HEK293T (cell line): Measurements from ENCODE around the gene UNC119B.

Experiments used
- CTCF ChIA-PET: fragments of 350-600 bp; formaldehyde crosslinking; extraction: SDS; loops from one replicate; lab custom pipeline; 2021; ENCODE audit warnings: antibody characterized with exemption, inconsistent platforms; lab: Yijun Ruan, JAX
- POLR2A ChIA-PET: fragments of 350-600 bp; formaldehyde crosslinking; extraction: SDS; loops from one replicate; lab custom pipeline; 2020; ENCODE audit warnings: antibody characterized with exemption, inconsistent platforms; lab: Yijun Ruan, JAX
- DNase-seq: peaks from one replicate; pipeline ENCODE4 v3.0.0; 2012; ENCODE audit warnings: mixed read lengths; ENCODE audit errors: extremely low spot score
- ARNT ChIP-seq: fragments of 450-650 bp; IDR thresholded peaks from 2 replicates; pipeline ENCODE4 v1.6.1; 2017; ENCODE audit warnings: mild to moderate bottlenecking
- BHLHE40 ChIP-seq: fragments of 450-650 bp; IDR thresholded peaks from 2 replicates; pipeline ENCODE4 v1.6.1; 2016; ENCODE audit warnings: mild to moderate bottlenecking, moderate library complexity, borderline replicate concordance
- CTBP1 ChIP-seq: fragments of 450-650 bp; IDR thresholded peaks from 2 replicates; pipeline ENCODE4 v1.6.1; 2016; ENCODE audit warnings: borderline replicate concordance
- ELF4 ChIP-seq: fragments of 450-650 bp; IDR thresholded peaks from 2 replicates; pipeline ENCODE4 v1.6.1; 2017; ENCODE audit warnings: antibody characterized with exemption
- FOXA1 ChIP-seq: fragments of 450-650 bp; IDR thresholded peaks from 2 replicates; pipeline ENCODE4 v1.6.1; 2016; ENCODE audit warnings: mild to moderate bottlenecking
- FOXK2 ChIP-seq: fragments of 450-650 bp; IDR thresholded peaks from 2 replicates; pipeline ENCODE4 v1.6.1; 2016; ENCODE audit warnings: mild to moderate bottlenecking
- FOXM1 ChIP-seq: fragments of 450-650 bp; IDR thresholded peaks from 2 replicates; pipeline ENCODE4 v1.6.1; 2017; ENCODE audit warnings: mild to moderate bottlenecking, borderline replicate concordance
- HDGF ChIP-seq: fragments of 450-650 bp; IDR thresholded peaks from 2 replicates; pipeline ENCODE4 v1.6.1; 2017; ENCODE audit warnings: antibody characterized with exemption, borderline replicate concordance
- L3MBTL2 ChIP-seq: fragments of 450-650 bp; conservative IDR thresholded peaks from 2 replicates; pipeline ENCODE4 v1.6.1; 2016; ENCODE audit warnings: mild to moderate bottlenecking
- LEF1 ChIP-seq: fragments of 450-650 bp; IDR thresholded peaks from 2 replicates; pipeline ENCODE4 v1.6.1; 2017; ENCODE audit warnings: mild to moderate bottlenecking, borderline replicate concordance
- NFRKB ChIP-seq: fragments of 450-650 bp; IDR thresholded peaks from 2 replicates; pipeline ENCODE4 v1.6.1; 2016; ENCODE audit warnings: mild to moderate bottlenecking, moderate library complexity
- SP1 ChIP-seq: fragments of 450-650 bp; IDR thresholded peaks from 2 replicates; pipeline ENCODE4 v1.6.1; 2017
- SUZ12 ChIP-seq: fragments of 450-650 bp; IDR thresholded peaks from 2 replicates; pipeline ENCODE4 v1.6.1; 2016; ENCODE audit warnings: mild to moderate bottlenecking
- TARDBP ChIP-seq: fragments of 450-650 bp; IDR thresholded peaks from 2 replicates; pipeline ENCODE4 v1.6.1; 2016
- ZNF384 ChIP-seq: fragments of 450-650 bp; IDR thresholded peaks from 2 replicates; pipeline ENCODE4 v1.6.1; 2016
- TF ChIP-seq, protein P1 (sequence below): fragments of 450-650 bp; IDR thresholded peaks from 2 replicates; pipeline ENCODE4 v1.6.1; 2016

UNC119B gene

DNA sequence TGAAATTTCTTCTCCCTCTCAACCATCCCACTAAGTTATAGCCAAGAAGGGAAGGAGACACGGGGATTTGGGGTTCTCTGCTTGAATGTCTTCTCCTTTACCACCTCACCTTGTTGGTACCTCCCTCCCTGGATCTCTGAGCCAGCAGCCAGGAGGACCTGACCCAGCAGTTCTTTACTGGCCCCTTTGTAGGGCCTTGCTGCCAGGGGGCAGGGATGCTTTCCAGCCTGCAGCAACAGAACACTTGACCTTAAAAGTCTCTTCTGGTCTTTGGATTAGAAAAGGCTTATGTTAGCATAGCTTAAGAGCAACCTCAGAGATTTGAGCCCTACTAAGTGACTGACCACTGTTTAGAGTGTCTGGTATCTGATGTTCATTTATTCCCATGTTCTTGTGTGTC is 12.9 kb upstream of the UNC119B start:
- TF ChIP-seq ARNT, result no peak
- no peak for TF ChIP-seq FOXK2
- TF ChIP-seq FOXM1, result no peak
- TF ChIP-seq HDGF, result no peak
- no peak for TF ChIP-seq ZNF384
- no peak for TF ChIP-seq SP1
- no peak for TF ChIP-seq NFRKB
- no peak for TF ChIP-seq L3MBTL2
- TF ChIP-seq BHLHE40, result no peak
- no peak for TF ChIP-seq TARDBP
- TF ChIP-seq SUZ12, result no peak
- no peak for TF ChIP-seq ELF4
- TF ChIP-seq, protein P1, sequence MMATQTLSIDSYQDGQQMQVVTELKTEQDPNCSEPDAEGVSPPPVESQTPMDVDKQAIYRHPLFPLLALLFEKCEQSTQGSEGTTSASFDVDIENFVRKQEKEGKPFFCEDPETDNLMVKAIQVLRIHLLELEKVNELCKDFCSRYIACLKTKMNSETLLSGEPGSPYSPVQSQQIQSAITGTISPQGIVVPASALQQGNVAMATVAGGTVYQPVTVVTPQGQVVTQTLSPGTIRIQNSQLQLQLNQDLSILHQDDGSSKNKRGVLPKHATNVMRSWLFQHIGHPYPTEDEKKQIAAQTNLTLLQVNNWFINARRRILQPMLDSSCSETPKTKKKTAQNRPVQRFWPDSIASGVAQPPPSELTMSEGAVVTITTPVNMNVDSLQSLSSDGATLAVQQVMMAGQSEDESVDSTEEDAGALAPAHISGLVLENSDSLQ, result no peak
- TF ChIP-seq CTBP1, result no peak
- TF ChIP-seq LEF1, result no peak
- TF ChIP-seq FOXA1, result no peak
- no peak for DNase-seq
- POLR2A ChIA-PET, result interaction anchor here (0.6 to 1.5 kb wide), 2 partner anchors 9 to 12 kb away, joined by 4 to 6 read pairs; no protein-coding TSS in a partner anchor
- CTCF ChIA-PET, result interaction anchor here (0.6 kb wide), 1 partner anchor 70 kb away, joined by 11 read pairs; no protein-coding TSS in a partner anchor

DNA sequence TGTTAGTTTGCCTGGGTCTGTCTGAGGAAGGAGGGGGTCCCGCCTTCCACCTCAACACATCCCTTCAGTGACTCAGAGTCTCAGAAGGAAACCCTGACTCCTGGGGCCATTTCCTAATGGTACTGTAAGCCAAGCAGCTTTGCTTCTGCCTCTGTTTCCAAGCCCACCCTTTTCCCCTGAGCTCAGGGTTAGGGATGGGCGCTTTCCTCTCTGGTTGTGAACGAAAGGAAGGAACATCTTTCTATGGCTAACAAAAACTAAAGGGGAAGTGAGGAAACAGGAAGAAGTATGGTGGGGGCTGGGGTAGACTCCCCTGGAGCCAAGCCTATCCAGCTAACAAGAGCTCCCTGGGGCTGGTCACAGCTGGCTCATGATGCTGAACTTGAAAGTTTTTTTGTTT is 11.6 kb upstream of the UNC119B start:
- ChIA-PET CTCF (no interaction called here), POLR2A (interaction anchor here (0.6 to 1.5 kb wide), 2 partner anchors 10 to 296 kb away, joined by 3 to 4 read pairs; no protein-coding TSS in a partner anchor)
- DNase-seq, result no peak
- TF ChIP-seq BHLHE40 (no peak), TARDBP (no peak), FOXK2 (no peak), ELF4 (no peak)

DNA sequence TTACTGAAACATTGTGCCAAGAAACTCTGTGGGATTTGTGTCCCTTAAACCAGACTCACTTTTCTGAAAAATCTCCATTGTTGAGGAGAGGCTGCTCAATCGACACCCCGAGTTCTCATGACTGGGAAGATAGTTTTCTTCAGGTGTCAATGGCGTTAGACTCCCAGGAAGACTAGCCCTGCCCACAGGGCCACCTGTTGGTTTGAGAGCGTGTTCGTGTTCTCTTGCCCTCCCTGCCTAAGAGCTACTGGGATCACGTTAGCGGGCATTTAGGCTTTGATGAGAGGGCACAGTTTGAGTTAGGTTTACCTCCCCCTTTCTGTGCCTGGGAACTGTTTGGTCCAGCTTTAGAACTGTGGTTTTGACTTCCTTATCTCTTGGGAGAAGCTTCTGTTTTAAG is 10.7 kb upstream of the UNC119B start:
- CTCF ChIA-PET, result interaction anchor here (1.3 kb wide), 1 partner anchor 13 kb away, joined by 3 read pairs; no protein-coding TSS in a partner anchor
- no peak for TF ChIP-seq SP1
- TF ChIP-seq FOXM1, result no peak
- TF ChIP-seq LEF1, result no peak
- no peak for TF ChIP-seq ELF4
- no peak for TF ChIP-seq ARNT
- POLR2A ChIA-PET, result no interaction called here
- no peak for DNase-seq

DNA sequence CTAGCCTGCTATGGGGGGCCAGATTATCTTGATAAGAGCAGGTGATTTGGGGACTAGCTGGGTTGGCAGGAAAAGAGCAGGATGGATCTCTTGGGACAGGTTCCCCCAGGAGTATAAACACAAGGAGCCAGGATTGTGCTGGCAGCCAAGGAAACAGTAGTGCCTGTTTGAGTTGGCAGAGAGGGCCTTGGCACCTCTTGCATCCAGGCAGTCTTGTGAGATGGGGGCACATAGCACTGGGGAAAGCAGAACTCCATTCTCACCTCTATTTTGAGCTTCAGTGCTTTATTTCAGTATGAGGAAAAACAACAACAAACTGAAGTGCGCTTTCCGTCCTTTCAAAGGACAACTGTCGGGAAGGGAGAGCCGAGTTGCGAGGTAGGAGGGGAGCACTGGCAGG is 9.4 kb upstream of the UNC119B start:
- DNase-seq, result no peak
- TF ChIP-seq FOXA1 (no peak), ARNT (no peak), CTBP1 (no peak), FOXM1 (no peak), BHLHE40 (no peak)
- POLR2A ChIA-PET, result no interaction called here
- CTCF ChIA-PET, result interaction anchor here (1.3 kb wide), 1 partner anchor 15 kb away, joined by 3 read pairs; no protein-coding TSS in a partner anchor

DNA sequence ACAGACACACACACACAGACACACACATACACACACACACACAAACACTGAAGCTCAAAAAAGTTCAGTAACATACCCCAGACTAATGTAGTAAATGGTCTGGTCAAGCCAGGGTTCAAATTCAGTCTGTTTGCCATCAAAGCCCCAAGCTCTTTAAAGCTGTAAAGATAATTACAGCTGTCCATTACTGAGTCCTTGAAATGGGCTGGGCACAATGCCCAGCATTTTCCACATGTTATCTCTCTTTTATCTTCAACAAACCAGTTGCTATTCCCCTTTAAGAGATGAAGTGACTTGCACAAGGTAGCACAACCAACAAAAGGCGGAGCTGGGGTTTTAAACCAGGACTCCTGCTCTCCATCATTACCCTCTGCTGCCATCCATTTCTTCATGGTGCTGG is 7.6 kb upstream of the UNC119B start:
- POLR2A ChIA-PET, result no interaction called here
- CTCF ChIA-PET, result no interaction called here
- no peak for DNase-seq
- TF ChIP-seq, protein P1, result no peak
- TF ChIP-seq FOXM1 (no peak), SUZ12 (no peak), SP1 (no peak), ELF4 (no peak), NFRKB (no peak), BHLHE40 (no peak), FOXK2 (no peak), HDGF (no peak)

DNA sequence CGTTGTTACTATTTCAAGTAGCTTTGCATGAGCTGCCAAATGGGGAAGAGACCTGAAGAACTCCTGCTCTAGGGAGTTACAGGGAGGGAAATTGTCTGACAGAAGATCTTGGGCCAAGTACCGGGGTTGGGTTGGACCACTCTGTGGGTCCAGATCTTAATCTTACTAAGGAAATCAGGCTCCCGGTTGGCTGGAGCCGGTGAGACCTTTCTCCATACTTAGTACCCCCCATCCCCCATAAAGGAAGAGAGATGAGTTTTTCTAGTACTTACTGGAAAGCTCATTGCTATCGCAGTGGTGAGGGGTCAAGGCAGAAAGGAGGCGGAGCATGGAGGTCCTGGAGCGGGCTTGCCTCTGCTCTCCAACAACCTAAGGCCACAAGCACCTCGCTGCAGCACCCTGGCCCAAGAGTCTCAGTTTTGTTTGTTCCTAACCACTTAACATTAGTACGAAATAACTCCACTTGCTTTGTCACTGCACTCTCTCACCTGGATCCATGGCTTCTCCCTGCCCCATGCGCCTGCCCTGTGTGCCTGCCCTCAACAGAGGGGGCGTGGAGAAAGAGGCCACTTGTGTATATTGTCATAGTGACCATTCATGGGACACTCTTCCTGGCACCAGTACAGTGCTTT is 6.8 kb upstream of the UNC119B start:
- POLR2A ChIA-PET, result no interaction called here
- CTCF ChIA-PET, result no interaction called here
- TF ChIP-seq NFRKB, result no peak
- no peak for TF ChIP-seq CTBP1
- TF ChIP-seq HDGF, result no peak
- no peak for TF ChIP-seq FOXK2
- TF ChIP-seq BHLHE40, result no peak
- TF ChIP-seq TARDBP, result no peak
- no peak for TF ChIP-seq SUZ12
- no peak for TF ChIP-seq FOXA1
- TF ChIP-seq FOXM1, result no peak
- TF ChIP-seq L3MBTL2, result no peak
- no peak for TF ChIP-seq SP1
- TF ChIP-seq ZNF384, result no peak
- DNase-seq, result no peak

DNA sequence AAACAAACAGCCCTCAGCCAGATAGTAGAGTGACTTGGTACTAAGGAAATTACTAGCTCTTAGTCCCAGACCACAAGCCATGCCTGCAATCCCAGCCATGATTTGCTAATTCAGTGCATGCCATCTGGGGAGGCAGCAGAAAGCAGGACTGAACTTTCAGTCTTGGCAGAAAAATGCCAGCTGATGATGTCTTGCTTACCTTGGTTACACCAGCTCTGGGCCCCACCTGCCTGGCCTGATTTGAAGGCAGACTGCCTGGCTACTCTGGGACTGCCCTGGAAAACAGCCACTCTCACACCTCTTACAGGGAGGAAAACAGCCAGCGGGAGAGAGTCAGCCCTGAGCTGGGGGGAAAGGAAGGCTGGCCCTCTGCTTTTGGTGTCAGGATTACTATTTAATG is 4.6 kb upstream of the UNC119B start:
- no peak for TF ChIP-seq FOXK2
- no peak for TF ChIP-seq HDGF
- TF ChIP-seq ELF4, result no peak
- TF ChIP-seq NFRKB, result no peak
- no peak for TF ChIP-seq ZNF384
- no peak for TF ChIP-seq BHLHE40
- TF ChIP-seq LEF1, result no peak
- no peak for TF ChIP-seq TARDBP
- no peak for TF ChIP-seq ARNT
- TF ChIP-seq SUZ12, result no peak
- TF ChIP-seq, protein P1, result no peak
- TF ChIP-seq FOXA1, result no peak
- no peak for TF ChIP-seq FOXM1
- TF ChIP-seq L3MBTL2, result no peak
- TF ChIP-seq SP1, result no peak
- TF ChIP-seq CTBP1, result no peak
- ChIA-PET CTCF (interaction anchor here (0.6 kb wide), 2 partner anchors 57 to 145 kb away, joined by 3 to 4 read pairs; no protein-coding TSS in a partner anchor), POLR2A (no interaction called here)
- DNase-seq, result no peak
